Stimulated activated CD8-positive, alpha-beta memory T cell treated with anti-CD3 and anti-CD28 coated beads, Interleukin-2, amount 100 ng/mL, for 48 hours (primary cell): Measurements from ENCODE around the gene TAF15.

Experiments
- DNase-seq, 2 donors: peaks; one replicate each; pipeline ENCODE4 v3.0.0-alpha.2; 2020; ENCODE audit warnings: low read depth in 2 of 2

Gene TAF15

GRCh38 chr17:35870906-35871819, 61.9 kb downstream of the TAF15 start:
- DNase-seq = no peak

GRCh38 chr17:35872196-35872980, 63.1 kb downstream of the TAF15 start:
- no peak for DNase-seq

DNA sequence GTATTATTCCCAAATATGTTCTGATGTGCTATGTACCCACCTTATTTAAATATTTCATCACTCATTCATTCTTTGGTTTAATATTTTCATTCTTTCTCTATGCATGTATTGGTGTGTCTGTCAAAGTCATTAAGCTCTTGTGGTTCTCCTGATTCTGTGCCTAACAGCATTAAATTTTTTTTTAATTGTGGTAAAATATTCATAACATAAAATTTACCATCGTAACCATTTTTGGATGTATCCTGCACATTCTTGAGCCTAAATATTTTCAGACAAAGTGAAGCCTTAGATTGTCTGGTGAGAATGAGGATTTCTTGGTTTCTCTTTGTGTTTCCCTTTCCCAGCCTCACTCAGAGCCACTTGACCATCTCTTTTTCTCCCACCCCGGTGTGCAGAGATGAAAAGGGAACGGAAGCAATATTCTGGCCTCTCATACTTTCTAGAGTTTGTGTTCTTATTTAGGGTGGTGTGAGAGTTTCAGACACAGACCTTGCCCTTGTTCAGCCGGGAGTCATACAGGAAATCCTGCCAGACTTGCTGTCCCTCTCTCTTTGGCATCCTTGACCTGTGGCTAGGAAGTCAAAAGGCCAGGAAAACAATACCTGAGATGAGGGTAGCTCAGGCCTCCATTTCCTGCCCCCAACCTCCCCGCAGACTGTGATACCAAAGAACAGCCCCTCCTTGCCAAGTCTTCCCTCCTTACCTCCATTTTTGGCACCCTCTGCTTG, 66.0 kb downstream of the TAF15 start:
- no peak for DNase-seq

GRCh38 chr17:35875800-35876139, 66.5 kb downstream of the TAF15 start:
- DNase-seq = no peak

GRCh38 chr17:35876534-35876933, 67.2 kb downstream of the TAF15 start:
- no peak for DNase-seq

- DNase-seq = no peak
These were observed 68.2 kb downstream of the TAF15 start for GRCh38 chr17:35877345-35878029.

GRCh38 chr17:35878361-35878760, 69.1 kb downstream of the TAF15 start:
- DNase-seq = no peak

DNA sequence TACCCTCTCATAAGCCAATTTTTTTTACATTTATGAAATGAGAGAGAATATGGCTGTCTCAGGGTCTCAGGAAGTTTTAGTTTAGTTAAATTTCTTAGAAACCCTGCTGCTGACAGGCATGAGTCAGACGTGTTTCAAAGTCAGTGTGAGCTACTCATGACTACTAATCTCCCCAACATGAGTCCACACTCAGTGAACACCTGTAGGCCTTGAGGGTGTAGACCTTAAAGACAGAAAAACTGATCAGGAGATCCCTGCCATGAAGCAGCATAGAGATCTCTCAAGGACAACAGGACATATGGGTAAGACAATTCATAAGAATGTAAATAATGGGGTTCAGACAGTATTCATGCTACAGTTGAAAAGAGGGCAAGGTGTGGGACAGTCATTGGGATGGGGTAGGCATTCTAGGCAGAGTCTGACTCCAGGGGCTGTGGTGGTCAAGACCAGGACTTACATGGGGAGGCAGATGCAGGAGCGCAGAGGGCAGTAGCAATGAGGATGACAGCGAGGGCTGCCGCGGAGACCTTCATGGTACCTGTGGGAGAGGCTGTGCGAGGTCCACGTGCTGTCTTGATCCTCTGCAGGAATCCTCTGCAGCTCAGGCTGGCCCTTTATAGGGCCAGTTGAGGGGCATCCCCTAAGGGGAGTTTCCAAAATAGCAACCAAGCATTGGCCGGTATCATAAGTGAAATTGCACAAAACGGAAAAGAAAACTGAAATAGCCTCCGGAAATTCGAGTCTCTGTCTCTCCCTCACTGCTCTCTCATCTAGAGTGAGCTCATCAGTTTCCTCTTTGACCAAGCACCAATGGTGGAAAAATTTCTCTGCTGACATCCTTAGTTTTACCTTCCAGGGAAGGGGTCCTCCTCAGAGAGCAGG, 70.7 kb downstream of the TAF15 start, which contains the start of gene CCL5:
CCL5 (minus strand) TSS at position 588 of the 882 bp plus-strand sequence.
- DNase-seq = no peak

DNA sequence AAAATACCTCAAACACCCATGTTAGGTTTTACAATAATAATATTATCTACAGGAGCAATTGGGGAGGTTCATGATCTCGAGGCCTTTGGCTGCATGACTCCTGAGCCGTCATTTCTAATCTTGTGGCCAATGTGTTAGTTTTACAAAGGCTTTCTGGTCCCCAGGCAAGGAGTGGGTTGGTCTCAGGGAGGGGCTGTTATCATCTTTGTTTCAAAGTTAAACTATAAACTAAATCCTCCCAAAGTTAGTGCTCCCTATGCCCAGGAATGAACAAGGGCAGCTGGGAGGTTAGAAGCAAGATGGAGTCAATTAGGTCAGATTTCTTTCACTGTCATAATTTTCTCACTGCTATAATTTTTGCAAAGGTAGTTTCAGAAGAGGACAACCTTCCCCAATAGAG, 80.0 kb downstream of the TAF15 start:
- no peak for DNase-seq

- no peak for DNase-seq
These were observed 80.8 kb downstream of the TAF15 start for GRCh38 chr17:35889818-35890773.

DNA sequence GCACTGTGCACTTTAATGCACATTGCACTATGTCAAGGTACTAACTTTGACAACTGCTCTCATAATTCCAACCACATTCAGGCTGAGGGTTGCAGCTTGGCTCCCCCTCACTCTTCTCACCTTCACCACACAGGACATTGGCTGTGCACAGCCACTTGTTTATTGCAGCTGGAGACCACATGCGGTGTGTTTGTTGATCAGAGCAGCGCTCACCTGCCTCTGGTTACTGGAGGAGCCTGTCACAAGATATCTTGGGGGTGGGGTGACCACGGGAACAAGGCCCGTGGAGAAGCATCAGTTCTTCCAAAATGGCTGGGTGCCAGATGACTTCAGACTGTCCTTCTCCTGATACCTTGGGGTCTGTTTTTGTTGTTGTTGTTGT, 81.5 kb downstream of the TAF15 start:
- no peak for DNase-seq

DNA sequence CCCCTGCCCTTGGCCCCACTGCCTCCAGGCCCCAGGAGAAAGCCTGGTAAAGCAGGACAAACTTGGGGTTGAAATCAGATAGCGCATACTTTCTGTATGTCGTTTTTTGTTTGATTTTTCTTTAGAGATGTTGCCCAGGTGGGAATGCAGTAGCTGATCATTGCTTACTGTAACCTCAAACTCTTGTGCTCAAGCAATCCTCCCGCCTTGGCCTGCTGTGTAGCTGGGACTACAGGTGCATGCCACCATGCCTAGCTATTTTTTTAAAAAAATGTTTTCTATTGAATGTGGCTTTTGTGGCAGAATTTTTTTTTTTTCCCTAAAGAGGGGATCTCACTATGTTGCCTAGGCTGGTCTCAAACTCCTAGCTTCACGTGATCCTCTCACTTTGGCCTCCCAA, 82.0 kb downstream of the TAF15 start:
- no peak for DNase-seq

DNA sequence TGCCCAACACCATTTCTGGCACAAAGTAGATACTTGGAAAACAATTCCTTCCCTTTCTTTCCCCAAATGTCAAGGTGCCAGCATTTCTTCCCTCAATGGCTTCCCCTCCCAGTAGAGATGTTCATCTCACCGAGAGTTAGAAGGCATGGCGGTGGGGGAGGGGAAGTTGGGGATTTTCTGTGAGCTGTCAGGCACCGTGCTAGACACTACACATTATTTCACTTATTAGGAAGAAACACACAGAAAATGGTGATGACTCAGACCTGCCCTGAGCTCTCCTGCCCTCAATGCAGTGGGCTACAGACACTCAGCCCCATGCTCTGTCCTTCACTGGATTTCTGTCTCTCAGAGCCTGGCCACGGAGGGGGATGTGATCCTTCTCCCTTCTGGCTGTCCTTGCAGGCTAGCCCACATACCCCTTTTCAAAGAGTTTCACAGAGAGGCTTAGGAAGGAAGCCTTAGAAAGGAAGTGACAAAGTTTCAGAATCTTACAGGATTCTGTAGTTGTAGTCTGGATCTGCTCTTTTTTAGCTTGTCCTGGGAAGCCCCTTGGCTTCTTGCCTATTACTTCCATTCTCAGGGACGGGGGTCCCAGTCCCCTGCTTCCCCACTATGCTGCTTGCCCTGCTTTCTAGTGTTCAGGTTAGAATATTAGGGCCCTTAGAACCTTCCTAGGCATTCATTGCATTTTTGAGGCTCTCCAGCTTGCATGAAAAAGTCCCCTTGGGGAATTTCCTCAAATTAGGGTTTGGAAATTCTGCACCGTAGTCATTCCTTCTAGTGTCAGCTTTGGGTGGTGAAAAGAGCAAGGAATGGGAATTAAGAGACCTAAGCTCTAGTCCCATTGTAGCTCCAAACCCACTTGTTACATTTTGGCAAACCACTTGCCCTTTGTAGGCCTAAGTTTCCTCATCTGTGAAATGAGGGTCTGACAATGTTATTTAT, 83.1 kb downstream of the TAF15 start:
- peak in 1 of 2 donors; percentile 69 for DNase-seq

- no peak for DNase-seq
These were observed 84.5 kb downstream of the TAF15 start for GRCh38 chr17:35893751-35894150.

DNA sequence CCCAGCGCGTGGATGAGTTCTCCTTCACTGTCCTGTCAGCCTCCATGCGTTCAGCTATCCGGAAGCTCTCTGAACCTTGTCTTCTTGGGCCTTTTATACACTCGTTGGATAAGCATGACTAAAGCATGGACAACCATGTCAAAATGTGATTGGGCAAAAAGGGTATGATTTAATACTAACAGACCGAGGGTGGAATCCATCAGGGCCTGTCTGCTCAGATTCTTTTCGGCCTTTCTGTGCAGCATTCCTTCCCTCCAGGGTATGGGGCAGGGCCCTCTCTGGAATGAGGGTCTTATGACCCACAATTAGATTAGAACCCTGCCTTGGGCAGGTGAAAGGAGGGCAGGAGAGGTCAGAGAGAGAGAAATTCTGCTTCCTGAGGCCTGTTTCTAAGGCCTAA, 84.9 kb downstream of the TAF15 start:
- DNase-seq = no peak

GRCh38 chr17:35895636-35896587, 86.6 kb downstream of the TAF15 start:
- DNase-seq = no peak
